Bronchial epithelial cell (primary cell): ENCODE measurements around the gene CD9. TPM values are rescaled to one million over a fixed set of nuclear protein-coding genes. Genes with fewer than 3 reads are reported as not detected.
"Not testable (repeated sequence)": the region's sequence is repeated elsewhere in the genome, so short reads cannot be mapped to it uniquely, and the experiment has no call there.

Experiments used
- DNase-seq: peaks from one replicate; pipeline ENCODE4 v3.0.0-alpha.2; 2010; ENCODE audit warnings: low read depth
- FAIRE-seq: peaks from 2 replicates; lab custom pipeline; 2011; peaks lifted over from hg19 to GRCh38; lab: Jason Lieb, UNC
- H3K27me3 ChIP-seq: 2 replicates; pipeline ENCODE4 v1.5.1; 2011; ENCODE audit warnings: low read length; ENCODE audit not compliant: control insufficient read depth, insufficient read depth
- H3K36me3 ChIP-seq: 2 replicates; pipeline ENCODE4 v1.5.1; 2011; ENCODE audit warnings: low read length; ENCODE audit not compliant: control insufficient read depth, insufficient read depth
- H3K4me3 ChIP-seq: 2 replicates; pipeline ENCODE4 v1.5.1; 2011; ENCODE audit warnings: mild to moderate bottlenecking, low read depth, low read length, control low read depth
- CTCF ChIP-seq: IDR thresholded peaks from 2 replicates; pipeline ENCODE4 v1.5.1; 2011; ENCODE audit warnings: mild to moderate bottlenecking, moderate library complexity, low read length, control low read depth, inconsistent platforms; ENCODE audit not compliant: insufficient read depth, severe bottlenecking
- total RNA-seq: library from RNA; depleted of rRNA; stranded (reverse); fragments of >200 nt; gene quantifications from 2 replicates; pipeline ENCODE4 v1.2.1, GENCODE V29; 2014

Gene CD9
- total RNA-seq, 1 donor from 2014 or later = 634 TPM

- H3K36me3 ChIP-seq = no peaks in the 10 kb centered on the region
- no peak for FAIRE-seq
- TF ChIP-seq CTCF = no peak
These were observed 14.0 kb upstream of the CD9 start for GRCh38 chr12:6185961-6186827.

GRCh38 chr12:6187948-6188793 lies 12.0 kb upstream of the CD9 start:
- no peak for FAIRE-seq
- Histone ChIP-seq H3K36me3 (no peaks in the 10 kb centered on the region), H3K27me3 (no peaks in the 10 kb centered on the region), H3K4me3 (no peak overlapping the region)
- DNase-seq = no peak
- TF ChIP-seq CTCF = no peak

More at GRCh38 chr12:6185961-6186827, 14.0 kb upstream of the CD9 start:
- no peaks in the 10 kb centered on the region for H3K27me3 ChIP-seq
- DNase-seq = no peak
- no peak overlapping the region for H3K4me3 ChIP-seq

GRCh38 chr12:6189028-6189427 lies 11.2 kb upstream of the CD9 start:
- no peak for FAIRE-seq
- Histone ChIP-seq H3K36me3 (no peaks in the 10 kb centered on the region), H3K4me3 (no peak overlapping the region), H3K27me3 (no peaks in the 10 kb centered on the region)
- DNase-seq = no peak
- no peak for TF ChIP-seq CTCF

GRCh38 chr12:6189952-6190598 lies 10.1 kb upstream of the CD9 start:
- not testable (repeated sequence) for H3K27me3 ChIP-seq, H3K36me3 ChIP-seq, DNase-seq, FAIRE-seq, H3K4me3 ChIP-seq

GRCh38 chr12:6190767-6191530 lies 9.3 kb upstream of the CD9 start:
- H3K27me3 ChIP-seq, H3K4me3 ChIP-seq, H3K36me3 ChIP-seq, DNase-seq, FAIRE-seq: not testable (repeated sequence)

GRCh38 chr12:6192604-6193380 lies 7.4 kb upstream of the CD9 start:
- DNase-seq = no peak

More at GRCh38 chr12:6192604-6193380, 7.4 kb upstream of the CD9 start:
- H3K36me3 ChIP-seq = no peaks in the 10 kb centered on the region
- H3K4me3 ChIP-seq = no peak overlapping the region
- TF ChIP-seq CTCF = no peak
- no peak for FAIRE-seq
- no peaks in the 10 kb centered on the region for H3K27me3 ChIP-seq
